ENCODE data around the gene WASF2. TPM values are rescaled to one million over a fixed set of nuclear protein-coding genes. Genes with fewer than 3 reads are reported as not detected.

WASF2 gene
- total RNA-seq, 1 donor from 2014 or later, result 22.1 TPM

- DNase-seq (ENCODE audit: low read depth) (no peak), FAIRE-seq (no peak)
- H3K4me3 ChIP-seq (ENCODE audit: low read depth, low read length), result no peak overlapping the region
- H3K36me3 ChIP-seq (ENCODE audit: control insufficient read depth, insufficient read depth, low read length), result no peaks in the 10 kb centered on the region
- H3K27me3 ChIP-seq (ENCODE audit: control insufficient read depth, insufficient read depth, low read length), result no peaks in the 10 kb centered on the region
- TF ChIP-seq CTCF (IDR thresholded peaks at IDR 0.05; ENCODE audit: insufficient read depth, low read length, severe bottlenecking), result no peak
Observed at GRCh38 chr1:27518808-27519207, 28.8 kb upstream of the WASF2 start.

- H3K36me3 ChIP-seq (ENCODE audit: control insufficient read depth, insufficient read depth, low read length), result no peaks in the 10 kb centered on the region
- peak; percentile 89 for DNase-seq (ENCODE audit: low read depth)
- H3K27me3 ChIP-seq (ENCODE audit: control insufficient read depth, insufficient read depth, low read length), result no peaks in the 10 kb centered on the region
- H3K4me3 ChIP-seq (ENCODE audit: low read depth, low read length), result no peak overlapping the region
- FAIRE-seq, result peak; percentile 73
- TF ChIP-seq CTCF (IDR thresholded peaks at IDR 0.05; ENCODE audit: insufficient read depth, low read length, severe bottlenecking), result no peak
Observed at GRCh38 chr1:27517907-27518718, 28.1 kb upstream of the WASF2 start.

- no peak for TF ChIP-seq CTCF (IDR thresholded peaks at IDR 0.05; ENCODE audit: insufficient read depth, low read length, severe bottlenecking)
- DNase-seq (ENCODE audit: low read depth), result peak; percentile 51
- Histone ChIP-seq H3K27me3 (ENCODE audit: control insufficient read depth, insufficient read depth, low read length) (no peaks in the 10 kb centered on the region), H3K36me3 (ENCODE audit: control insufficient read depth, insufficient read depth, low read length) (no peaks in the 10 kb centered on the region), H3K4me3 (ENCODE audit: low read depth, low read length) (no peak overlapping the region)
- FAIRE-seq, result no peak
Observed at GRCh38 chr1:27517301-27517700, 27.3 kb upstream of the WASF2 start.

- H3K27me3 ChIP-seq (ENCODE audit: control insufficient read depth, insufficient read depth, low read length), result no peaks in the 10 kb centered on the region
- DNase-seq (ENCODE audit: low read depth) (no peak), FAIRE-seq (no peak)
- no peak for TF ChIP-seq CTCF (IDR thresholded peaks at IDR 0.05; ENCODE audit: insufficient read depth, low read length, severe bottlenecking)
- H3K4me3 ChIP-seq (ENCODE audit: low read depth, low read length), result no peak overlapping the region
- H3K36me3 ChIP-seq (ENCODE audit: control insufficient read depth, insufficient read depth, low read length), result no peaks in the 10 kb centered on the region
Observed at GRCh38 chr1:27515626-27516025, 25.7 kb upstream of the WASF2 start.

- FAIRE-seq (no peak), DNase-seq (ENCODE audit: low read depth) (no peak)
- TF ChIP-seq CTCF (IDR thresholded peaks at IDR 0.05; ENCODE audit: insufficient read depth, low read length, severe bottlenecking), result no peak
- no peak overlapping the region for H3K4me3 ChIP-seq (ENCODE audit: low read depth, low read length)
- no peaks in the 10 kb centered on the region for H3K36me3 ChIP-seq (ENCODE audit: control insufficient read depth, insufficient read depth, low read length)
- H3K27me3 ChIP-seq (ENCODE audit: control insufficient read depth, insufficient read depth, low read length), result no peaks in the 10 kb centered on the region
Observed at GRCh38 chr1:27513958-27514357, 24.0 kb upstream of the WASF2 start.

GRCh38 chr1:27513528-27513927 is 23.6 kb upstream of the WASF2 start:
- Histone ChIP-seq H3K4me3 (ENCODE audit: low read depth, low read length) (no peak overlapping the region), H3K27me3 (ENCODE audit: control insufficient read depth, insufficient read depth, low read length) (no peaks in the 10 kb centered on the region), H3K36me3 (ENCODE audit: control insufficient read depth, insufficient read depth, low read length) (no peaks in the 10 kb centered on the region)
- TF ChIP-seq CTCF (IDR thresholded peaks at IDR 0.05; ENCODE audit: insufficient read depth, low read length, severe bottlenecking), result no peak
- DNase-seq (ENCODE audit: low read depth) (no peak), FAIRE-seq (no peak)

All from bronchial epithelial cell (primary cell).